ENCODE results near the gene NDUFB10. TPM values are rescaled to one million over a fixed set of nuclear protein-coding genes. Genes with fewer than 3 reads are reported as not detected.
A peak's percentile ranks its signal among the peaks of the same experiment; 100 is the strongest.
"Not testable (repeated sequence)": the region's sequence is repeated elsewhere in the genome, so short reads cannot be mapped to it uniquely, and the experiment has no call there.

NDUFB10 gene
- total RNA-seq, 4 donors from 2014 or later: 172 to 215 (median 189) TPM

- intact Hi-C loops (cut with DNase I): no loop called here
- DNase-seq: no peak
- Histone ChIP-seq H3K4me3 (peak overlapping the region; percentile 10 to 55 (median 52)), H3K4me1 (peaks cover 33 to 81% (median 36%) of the 10 kb centered on the region in 3 donors), H3K27ac (peak overlapping the region in 2 of 4 donors; percentile 4 to 33), H3K9me3 (no peaks in the 10 kb centered on the region), H3K27me3 (peaks cover 11 to 90% (median 17%) of the 10 kb centered on the region in 4 donors), H3K36me3 (no peaks in the 10 kb centered on the region)
- TF ChIP-seq CTCF (IDR thresholded peaks at IDR 0.05): no peak
- TF ChIP-seq POLR2A (IDR thresholded peaks at IDR 0.05): no peak
- 0 to 2% methylated on average over 2 to 9 of the region's 22 CpGs for WGBS, 2 donors
Measured at GRCh38 chr16:1917056-1917664, 42.2 kb upstream of the NDUFB10 start.

- WGBS, 2 donors: no CpG with 5 or more reads among the region's 81 CpGs
- peak overlapping the region; percentile 20 to 55 (median 52) for H3K4me3 ChIP-seq
- peaks cover 11 to 97% (median 17%) of the 10 kb centered on the region in 4 donors for H3K27me3 ChIP-seq
- no peaks in the 10 kb centered on the region for H3K36me3 ChIP-seq
- intact Hi-C loops (cut with DNase I): no loop called here
- H3K27ac ChIP-seq: peak overlapping the region in 2 of 4 donors; percentile 33 to 55
- DNase-seq: no peak
- no peak for TF ChIP-seq CTCF (IDR thresholded peaks at IDR 0.05)
- no peak for TF ChIP-seq POLR2A (IDR thresholded peaks at IDR 0.05)
- H3K4me1 ChIP-seq: peaks cover 32 to 77% (median 33%) of the 10 kb centered on the region in 3 donors
- H3K9me3 ChIP-seq: no peaks in the 10 kb centered on the region
Measured at GRCh38 chr16:1917665-1918350, 41.5 kb upstream of the NDUFB10 start.

GRCh38 chr16:1918351-1919326, 40.7 kb upstream of the NDUFB10 start, which contains the start of gene HS3ST6:
Gene HS3ST6, minus strand, starts transcription at chr16:1918415. Its CDS starts 92 bp downstream, at chr16:1918323.
- no peak for DNase-seq

GRCh38 chr16:1919327-1919998, 39.9 kb upstream of the NDUFB10 start:
- TF ChIP-seq POLR2A (IDR thresholded peaks at IDR 0.05): no peak
- H3K9me3 ChIP-seq: no peaks in the 10 kb centered on the region
- no peak for DNase-seq
- H3K27me3 ChIP-seq: peaks cover 11 to 98% (median 17%) of the 10 kb centered on the region in 4 donors
- WGBS, 2 donors: 0 to 38% methylated on average over 1 to 5 of the region's 30 CpGs
- H3K36me3 ChIP-seq: no peaks in the 10 kb centered on the region
- intact Hi-C loops (cut with DNase I): no loop called here
- H3K4me1 ChIP-seq: peaks cover 34 to 77% (median 35%) of the 10 kb centered on the region in 3 donors
- H3K27ac ChIP-seq: no peak overlapping the region
- no peak overlapping the region for H3K4me3 ChIP-seq

More at GRCh38 chr16:1918351-1919326, 40.7 kb upstream of the NDUFB10 start, which contains the start of gene HS3ST6:
- Histone ChIP-seq H3K27me3 (peaks cover 11 to 100% (median 17%) of the 10 kb centered on the region in 4 donors), H3K36me3 (no peaks in the 10 kb centered on the region), H3K9me3 (no peaks in the 10 kb centered on the region), H3K27ac (peak within 1 kb of the TSS in 2 of 4 donors; percentile 33 to 55), H3K4me3 (peak within 1 kb of the TSS; percentile 20 to 55 (median 52)), H3K4me1 (peaks cover 36 to 77% (median 38%) of the 10 kb centered on the region in 3 donors)
- WGBS, 2 donors: 12% methylated on average over 7 of the region's 71 CpGs; no CpG with 5 or more reads in 1 of the 2 donors
- intact Hi-C loops (cut with DNase I): no loop called here
- no peak for TF ChIP-seq CTCF (IDR thresholded peaks at IDR 0.05)
- TF ChIP-seq POLR2A (IDR thresholded peaks at IDR 0.05): no peak

- not testable (repeated sequence) for H3K27ac ChIP-seq, DNase-seq, H3K36me3 ChIP-seq, H3K9me3 ChIP-seq, H3K4me3 ChIP-seq
- WGBS, 2 donors: 45 to 68% methylated on average over 7 to 15 of the region's 21 CpGs
- H3K27me3 ChIP-seq: peaks cover 11 to 98% (median 17%) of the 10 kb centered on the region in 4 donors
- intact Hi-C loops (cut with DNase I): loop anchor here (5.0 kb wide), 1 partner anchor 58 kb away; no protein-coding TSS in a partner anchor
- peaks cover 34 to 72% (median 35%) of the 10 kb centered on the region in 3 donors for H3K4me1 ChIP-seq
Measured at GRCh38 chr16:1920122-1920521, 39.2 kb upstream of the NDUFB10 start.

Data from esophagus squamous epithelium (tissue), 5 donors.